AG09309 (cell line): ENCODE results near the gene MCM7.
A peak's percentile ranks its signal among the peaks of the same experiment; 100 is the strongest.
"Not testable (repeated sequence)": the region's sequence is repeated elsewhere in the genome, so short reads cannot be mapped to it uniquely, and the experiment has no call there.

Experiments
- DNase-seq: peaks from one replicate; pipeline ENCODE4 v3.0.0-alpha.2; 2010; ENCODE audit warnings: low read depth
- H3K4me3 ChIP-seq: 2 replicates; pipeline ENCODE4 v1.5.1; 2011; ENCODE audit warnings: mild to moderate bottlenecking, low read depth, low read length, moderate library complexity; ENCODE audit not compliant: control insufficient read depth
- TF ChIP-seq, protein P1 (sequence below): IDR thresholded peaks from 2 replicates; pipeline ENCODE4 v1.5.1; 2011; ENCODE audit warnings: mild to moderate bottlenecking, low read depth, low read length, inconsistent platforms; ENCODE audit not compliant: insufficient read depth, control insufficient read depth; ENCODE audit errors: missing control alignments

The MCM7 gene

DNA sequence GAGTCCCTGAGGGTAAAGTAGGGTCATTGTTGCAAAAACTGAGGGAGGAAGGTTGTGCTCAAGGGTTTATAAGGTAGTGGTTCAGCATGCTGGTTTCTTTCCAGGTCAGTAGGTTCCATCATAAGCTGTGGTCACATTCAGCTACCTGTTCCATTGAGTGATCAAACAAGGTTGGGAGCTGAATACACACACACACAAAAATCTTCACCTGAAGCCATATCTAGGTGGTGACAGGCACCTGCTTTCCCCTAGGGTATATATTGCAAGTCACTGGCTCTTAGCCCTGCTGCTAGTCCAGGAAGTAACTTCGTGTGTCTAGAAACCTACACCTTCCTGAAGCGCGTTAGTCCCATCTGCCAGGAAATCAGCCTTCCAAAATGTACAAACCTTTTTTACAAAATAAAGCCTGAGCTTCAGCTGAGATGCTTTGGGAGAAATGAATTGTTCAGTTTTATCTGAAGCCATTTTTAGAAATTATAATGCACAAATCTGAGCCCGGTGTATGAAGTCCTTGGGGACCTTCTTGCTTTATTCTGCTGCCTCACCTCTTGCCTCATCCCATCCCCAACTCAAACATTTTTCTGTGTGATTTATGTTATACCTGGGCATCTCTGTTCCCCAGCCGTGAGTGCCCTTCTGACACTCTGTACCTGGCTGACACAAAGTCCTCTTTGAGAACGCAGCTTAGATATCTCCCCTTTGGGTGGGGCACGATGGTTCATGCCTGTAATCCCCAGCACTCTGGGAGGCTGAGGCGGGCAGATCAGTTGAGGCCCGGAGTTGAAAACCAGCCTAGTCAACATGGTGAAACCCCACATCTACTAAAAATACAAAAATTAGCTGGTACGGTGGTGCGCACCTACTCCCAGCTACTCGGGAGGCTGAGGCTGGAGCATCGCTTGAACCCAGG is 36.9 kb upstream of the MCM7 start:
- TF ChIP-seq, protein P1, sequence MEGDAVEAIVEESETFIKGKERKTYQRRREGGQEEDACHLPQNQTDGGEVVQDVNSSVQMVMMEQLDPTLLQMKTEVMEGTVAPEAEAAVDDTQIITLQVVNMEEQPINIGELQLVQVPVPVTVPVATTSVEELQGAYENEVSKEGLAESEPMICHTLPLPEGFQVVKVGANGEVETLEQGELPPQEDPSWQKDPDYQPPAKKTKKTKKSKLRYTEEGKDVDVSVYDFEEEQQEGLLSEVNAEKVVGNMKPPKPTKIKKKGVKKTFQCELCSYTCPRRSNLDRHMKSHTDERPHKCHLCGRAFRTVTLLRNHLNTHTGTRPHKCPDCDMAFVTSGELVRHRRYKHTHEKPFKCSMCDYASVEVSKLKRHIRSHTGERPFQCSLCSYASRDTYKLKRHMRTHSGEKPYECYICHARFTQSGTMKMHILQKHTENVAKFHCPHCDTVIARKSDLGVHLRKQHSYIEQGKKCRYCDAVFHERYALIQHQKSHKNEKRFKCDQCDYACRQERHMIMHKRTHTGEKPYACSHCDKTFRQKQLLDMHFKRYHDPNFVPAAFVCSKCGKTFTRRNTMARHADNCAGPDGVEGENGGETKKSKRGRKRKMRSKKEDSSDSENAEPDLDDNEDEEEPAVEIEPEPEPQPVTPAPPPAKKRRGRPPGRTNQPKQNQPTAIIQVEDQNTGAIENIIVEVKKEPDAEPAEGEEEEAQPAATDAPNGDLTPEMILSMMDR = no peak
- no peak for DNase-seq
- no peak overlapping the region for H3K4me3 ChIP-seq

- H3K4me3 ChIP-seq = no peak overlapping the region
- TF ChIP-seq, protein P1 = peak; percentile 94
- DNase-seq = no peak
These were observed 31.5 kb upstream of the MCM7 start for GRCh38 chr7:100132697-100133151.

DNA sequence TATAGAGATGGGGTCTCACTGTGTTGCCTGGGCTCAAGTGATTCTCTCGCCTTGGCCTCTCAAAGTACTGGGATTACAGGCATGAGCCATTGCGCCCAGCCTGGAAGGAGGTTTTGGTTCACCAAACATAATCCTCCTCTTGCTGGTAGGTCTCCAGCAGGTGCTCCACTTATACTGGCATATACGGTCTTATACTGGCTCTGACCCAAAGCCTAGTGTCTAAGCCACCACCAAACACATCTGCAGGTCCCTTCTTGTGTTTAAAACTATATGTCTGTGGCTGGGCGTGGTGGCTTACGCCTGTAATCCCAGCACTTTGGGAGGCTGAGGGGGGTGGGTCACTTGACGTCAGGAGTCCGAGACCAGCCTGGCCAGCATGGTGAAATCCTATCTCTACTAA is 30.9 kb upstream of the MCM7 start:
- DNase-seq = no peak
- TF ChIP-seq, protein P1 = no peak
- H3K4me3 ChIP-seq = no peak overlapping the region

DNA sequence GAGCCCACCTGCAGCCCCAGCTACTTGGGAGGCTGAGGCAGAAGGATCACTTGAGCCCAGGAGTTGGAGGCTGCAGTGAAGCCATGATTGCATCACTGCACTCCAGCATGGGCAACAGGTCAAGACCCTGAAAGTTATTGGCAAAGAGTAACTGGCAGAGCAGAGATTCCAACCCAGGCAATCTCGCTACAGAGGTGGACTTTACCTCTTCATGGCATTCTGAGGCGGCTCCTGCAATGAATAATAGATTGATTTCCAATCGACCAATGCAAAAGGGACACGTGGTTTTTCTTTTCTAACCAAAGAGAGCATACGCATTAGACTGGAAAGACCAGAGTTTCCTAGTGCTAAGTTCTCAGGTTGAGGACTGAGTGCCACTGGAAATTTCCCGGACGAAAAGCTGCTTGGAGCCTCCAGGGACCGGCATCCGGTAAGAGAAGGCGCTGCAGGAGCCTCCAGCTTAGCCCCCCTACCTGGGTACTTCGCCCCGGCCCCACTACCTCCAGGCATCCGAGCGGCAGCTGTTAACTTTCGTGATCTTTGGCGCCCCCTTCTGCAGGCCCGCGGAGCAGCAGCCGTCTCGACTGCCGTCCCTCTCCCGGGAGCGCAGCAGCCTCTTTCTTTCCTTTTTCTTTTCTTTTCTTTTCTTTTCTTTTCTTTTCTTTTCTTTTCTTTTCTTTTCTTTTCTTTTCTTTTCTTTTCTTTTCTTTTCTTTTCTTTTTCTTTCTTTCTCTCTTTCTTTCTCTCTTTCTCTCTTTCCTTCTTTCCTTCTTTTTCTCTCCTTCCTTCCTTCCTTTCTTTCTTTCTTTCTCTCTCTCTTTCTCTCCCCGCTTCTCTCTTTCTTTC is 29.6 kb upstream of the MCM7 start:
- TF ChIP-seq, protein P1 = peak; percentile 84
- H3K4me3 ChIP-seq = peak overlapping the region; percentile 25
- DNase-seq = no peak

- not testable (repeated sequence) for H3K4me3 ChIP-seq, DNase-seq
These were observed 29.0 kb upstream of the MCM7 start for GRCh38 chr7:100130220-100130607.

GRCh38 chr7:100128637-100128963 is 27.4 kb upstream of the MCM7 start:
- H3K4me3 ChIP-seq = no peak overlapping the region
- DNase-seq = no peak

More at GRCh38 chr7:100128637-100128963, 27.4 kb upstream of the MCM7 start:
- TF ChIP-seq, protein P1 = no peak
